Activated CD8-positive, alpha-beta memory T cell treated with anti-CD3 and anti-CD28 coated beads, Interleukin-2, amount 50 U/mL, for 1 hour (primary cell): Measurements from ENCODE around the gene CTNNA2.
"Not testable (repeated sequence)": the region's sequence is repeated elsewhere in the genome, so short reads cannot be mapped to it uniquely, and the experiment has no call there.

Experiments used
- DNase-seq: peaks from one replicate; pipeline ENCODE4 v3.0.0-alpha.2; 2020; ENCODE audit errors: extremely low read depth

The CTNNA2 gene

GRCh38 chr2:80198042-80198441 lies 685.2 kb downstream of the CTNNA2 start:
- no peak for DNase-seq

GRCh38 chr2:80199504-80199903 lies 686.7 kb downstream of the CTNNA2 start:
- no peak for DNase-seq

- not testable (repeated sequence) for DNase-seq
Measured at GRCh38 chr2:80203929-80204328, 691.1 kb downstream of the CTNNA2 start.

- DNase-seq: no peak
Measured at GRCh38 chr2:80205498-80205897, 692.6 kb downstream of the CTNNA2 start.

GRCh38 chr2:80209458-80209857 lies 696.6 kb downstream of the CTNNA2 start:
- DNase-seq: no peak

- DNase-seq: no peak
Measured at GRCh38 chr2:80217446-80217845, 704.6 kb downstream of the CTNNA2 start.

- no peak for DNase-seq
Measured at GRCh38 chr2:80222644-80223043, 709.8 kb downstream of the CTNNA2 start.

GRCh38 chr2:80231421-80231820 lies 718.6 kb downstream of the CTNNA2 start:
- no peak for DNase-seq

GRCh38 chr2:80233333-80233732 lies 720.5 kb downstream of the CTNNA2 start:
- no peak for DNase-seq

- no peak for DNase-seq
Measured at GRCh38 chr2:80238692-80239469, 726.0 kb downstream of the CTNNA2 start.

GRCh38 chr2:80242355-80242910 lies 729.6 kb downstream of the CTNNA2 start:
- DNase-seq: no peak

- DNase-seq: no peak
Measured at GRCh38 chr2:80244905-80245584, 732.2 kb downstream of the CTNNA2 start.

- DNase-seq: no peak
Measured at GRCh38 chr2:80246534-80246933, 733.7 kb downstream of the CTNNA2 start.

- no peak for DNase-seq
Measured at GRCh38 chr2:80247339-80247738, 734.5 kb downstream of the CTNNA2 start.

- DNase-seq: no peak
Measured at GRCh38 chr2:80248146-80248545, 735.3 kb downstream of the CTNNA2 start.

GRCh38 chr2:80252294-80252986 lies 739.6 kb downstream of the CTNNA2 start:
- DNase-seq: no peak

GRCh38 chr2:80255918-80256781 lies 743.3 kb downstream of the CTNNA2 start:
- no peak for DNase-seq

GRCh38 chr2:80256782-80257167 lies 743.9 kb downstream of the CTNNA2 start:
- no peak for DNase-seq

GRCh38 chr2:80257450-80257849 lies 744.6 kb downstream of the CTNNA2 start:
- DNase-seq: no peak

GRCh38 chr2:80258341-80258740 lies 745.5 kb downstream of the CTNNA2 start:
- no peak for DNase-seq

GRCh38 chr2:80258793-80259192 lies 745.9 kb downstream of the CTNNA2 start:
- no peak for DNase-seq
